Chondrocyte (in vitro differentiated cells): ENCODE results near the gene PIEZO2. TPM values are rescaled to one million over a fixed set of nuclear protein-coding genes. Genes with fewer than 3 reads are reported as not detected.
A peak's percentile ranks its signal among the peaks of the same experiment; 100 is the strongest.
"Not testable (repeated sequence)": the region's sequence is repeated elsewhere in the genome, so short reads cannot be mapped to it uniquely, and the experiment has no call there.

Experiments
- DNase-seq: peaks from one replicate; pipeline ENCODE4 v3.0.0; 2021; ENCODE audit warnings: mixed read lengths, low spot score
- H3K27ac Mint-ChIP-seq: one replicate; pipeline ENCODE4 v1.8.0; 2021; ENCODE audit warnings: mild to moderate bottlenecking, moderate library complexity, mixed read lengths; ENCODE audit not compliant: unreplicated experiment
- H3K27me3 Mint-ChIP-seq: 2 replicates; pipeline ENCODE4 v1.8.0; 2021; ENCODE audit warnings: low read depth, mixed read lengths
- H3K36me3 Mint-ChIP-seq: 2 replicates; pipeline ENCODE4 v1.8.0; 2021; ENCODE audit warnings: low read depth, mixed read lengths
- H3K4me1 Mint-ChIP-seq: 2 replicates; pipeline ENCODE4 v1.8.0; 2021; ENCODE audit warnings: low read depth, mild to moderate bottlenecking, mixed read lengths
- H3K4me3 Mint-ChIP-seq: one replicate; pipeline ENCODE4 v1.8.0; 2021; ENCODE audit warnings: mild to moderate bottlenecking, moderate library complexity, mixed read lengths; ENCODE audit not compliant: unreplicated experiment
- H3K9me3 Mint-ChIP-seq: 2 replicates; pipeline ENCODE4 v1.8.0; 2021; ENCODE audit warnings: low read depth, mixed read lengths
- CTCF ChIP-seq: fragments of 200-600 bp; sonication (generic); IDR thresholded peaks from 2 replicates; pipeline ENCODE4 v1.5.0; 2021; ENCODE audit warnings: antibody characterized with exemption, mild to moderate bottlenecking, moderate library complexity
- total RNA-seq: library from RNA; stranded (reverse); gene quantifications from 3 replicates; pipeline ENCODE4 v1.2.1, GENCODE V29; 2021

PIEZO2 gene
- total RNA-seq, 1 donor from 2014 or later: 142 TPM

GRCh38 chr18:11177382-11177781 lies 28.0 kb upstream of the PIEZO2 start:
- peak overlapping the region; percentile 97 for H3K27ac Mint-ChIP-seq
- no peak overlapping the region for H3K4me3 Mint-ChIP-seq
- H3K36me3 Mint-ChIP-seq: peaks cover 2% of the 10 kb centered on the region
- peaks cover 3% of the 10 kb centered on the region for H3K9me3 Mint-ChIP-seq
- H3K27me3 Mint-ChIP-seq: no peaks in the 10 kb centered on the region
- TF ChIP-seq CTCF: no peak
- no peak for DNase-seq
- peaks cover 63% of the 10 kb centered on the region for H3K4me1 Mint-ChIP-seq

GRCh38 chr18:11176481-11176881 lies 27.1 kb upstream of the PIEZO2 start:
- no peaks in the 10 kb centered on the region for H3K27me3 Mint-ChIP-seq
- H3K36me3 Mint-ChIP-seq: peaks cover 2% of the 10 kb centered on the region
- peaks cover 66% of the 10 kb centered on the region for H3K4me1 Mint-ChIP-seq
- peaks cover 3% of the 10 kb centered on the region for H3K9me3 Mint-ChIP-seq
- no peak overlapping the region for H3K4me3 Mint-ChIP-seq
- no peak for TF ChIP-seq CTCF
- peak overlapping the region; percentile 97 for H3K27ac Mint-ChIP-seq
- no peak for DNase-seq

- peak; percentile 5 for TF ChIP-seq CTCF
- Mint-ChIP-seq H3K27ac (peak overlapping the region; percentile 97), H3K36me3 (peaks cover 2% of the 10 kb centered on the region), H3K4me1 (peaks cover 63% of the 10 kb centered on the region), H3K27me3 (no peaks in the 10 kb centered on the region), H3K9me3 (peaks cover 3% of the 10 kb centered on the region), H3K4me3 (peak overlapping the region; percentile 32)
- DNase-seq: no peak
Observed at GRCh38 chr18:11175266-11175979, 26.1 kb upstream of the PIEZO2 start.

GRCh38 chr18:11174179-11174578 lies 24.8 kb upstream of the PIEZO2 start:
- Mint-ChIP-seq H3K4me3 (peak overlapping the region; percentile 40), H3K27ac (peak overlapping the region; percentile 71), H3K4me1 (peaks cover 54% of the 10 kb centered on the region)
- not testable (repeated sequence) for DNase-seq, H3K27me3 Mint-ChIP-seq, H3K9me3 Mint-ChIP-seq, H3K36me3 Mint-ChIP-seq

GRCh38 chr18:11167778-11168177 lies 18.4 kb upstream of the PIEZO2 start:
- DNase-seq: no peak
- peaks cover 17% of the 10 kb centered on the region for H3K4me1 Mint-ChIP-seq
- no peak overlapping the region for H3K27ac Mint-ChIP-seq
- H3K4me3 Mint-ChIP-seq: no peak overlapping the region
- TF ChIP-seq CTCF: no peak
- peaks cover 4% of the 10 kb centered on the region for H3K36me3 Mint-ChIP-seq
- no peaks in the 10 kb centered on the region for H3K27me3 Mint-ChIP-seq
- H3K9me3 Mint-ChIP-seq: peaks cover 10% of the 10 kb centered on the region

- TF ChIP-seq CTCF: no peak
- DNase-seq: no peak
- no peaks in the 10 kb centered on the region for H3K27me3 Mint-ChIP-seq
- peaks cover 7% of the 10 kb centered on the region for H3K9me3 Mint-ChIP-seq
- H3K36me3 Mint-ChIP-seq: peaks cover 2% of the 10 kb centered on the region
- peaks cover 18% of the 10 kb centered on the region for H3K4me1 Mint-ChIP-seq
- H3K4me3 Mint-ChIP-seq: no peak overlapping the region
- H3K27ac Mint-ChIP-seq: no peak overlapping the region
Observed at GRCh38 chr18:11165952-11166351, 16.6 kb upstream of the PIEZO2 start.
